GM19099 (cell line): ENCODE measurements around the gene TRIM47.

Experiments used
- POLR2A ChIP-seq: IDR thresholded peaks from 3 replicates; pipeline ENCODE4 v1.6.1; 2011; ENCODE audit warnings: low read depth; ENCODE audit not compliant: insufficient read length; ENCODE audit errors: extremely low read depth

TRIM47 gene

GRCh38 chr17:75834928-75835653 lies 43.3 kb downstream of the TRIM47 start:
- TF ChIP-seq POLR2A, result no peak

- no peak for TF ChIP-seq POLR2A
Observed at GRCh38 chr17:75834279-75834920, 44.0 kb downstream of the TRIM47 start.

DNA sequence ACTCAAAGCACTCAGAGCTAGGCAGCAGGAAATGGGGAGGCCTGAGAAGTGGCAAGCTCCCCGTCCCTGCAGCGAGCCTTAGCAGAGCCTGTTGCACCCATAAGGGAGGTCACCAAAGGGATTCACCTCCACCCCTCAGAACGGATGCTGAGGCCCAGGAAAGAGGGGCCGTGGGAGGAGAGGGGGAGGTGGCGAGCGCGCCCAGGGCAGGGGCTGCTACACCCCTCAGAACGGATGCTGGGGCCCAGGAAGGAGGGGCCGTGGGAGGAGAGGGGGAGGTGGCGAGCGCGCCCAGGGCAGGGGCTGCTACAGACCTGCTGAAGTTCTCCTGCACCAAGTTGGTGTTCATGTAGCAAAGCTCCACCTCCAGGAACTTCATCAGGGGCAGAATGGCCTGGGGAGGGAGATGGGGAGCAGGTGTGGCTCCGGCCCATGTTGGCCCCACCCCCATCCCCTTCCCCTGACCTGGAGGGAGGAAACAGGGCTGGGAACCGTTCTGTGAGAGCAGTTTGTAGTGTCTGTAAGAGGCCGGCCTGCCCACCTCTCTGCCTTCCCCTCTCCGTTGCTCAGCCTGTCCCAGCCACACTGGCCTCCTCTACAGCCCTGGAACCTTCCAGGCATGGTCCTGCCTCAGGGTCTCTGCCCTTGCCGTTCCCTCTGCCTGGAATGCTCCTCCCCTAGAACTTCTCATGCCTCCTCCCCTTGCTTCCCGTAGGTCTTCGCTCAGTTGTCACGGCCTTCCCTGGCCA lies 45.6 kb downstream of the TRIM47 start:
- TF ChIP-seq POLR2A, result no peak

DNA sequence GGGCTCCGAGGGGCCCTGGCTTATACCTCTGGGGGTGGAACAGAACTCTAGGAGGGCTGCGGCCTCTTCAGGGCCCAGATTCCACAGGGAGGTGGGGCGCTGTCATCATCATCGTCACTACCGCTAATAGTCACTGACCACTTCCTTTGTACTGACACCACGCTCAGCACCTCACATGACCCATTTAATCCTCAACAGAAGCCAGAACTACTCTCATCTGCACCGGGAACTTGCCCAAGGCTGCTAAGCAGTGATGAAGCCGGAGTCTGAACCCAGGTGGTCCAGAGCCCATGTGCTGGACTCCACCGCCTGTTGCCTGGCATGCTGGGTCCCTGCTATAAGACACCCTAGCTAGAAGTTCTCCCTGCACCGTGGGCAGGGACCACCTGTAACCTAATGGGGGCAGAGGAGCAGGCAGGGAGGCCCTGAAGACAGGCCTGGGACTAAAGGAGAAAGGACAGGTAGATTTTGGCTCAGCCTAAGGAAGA lies 46.2 kb downstream of the TRIM47 start:
- no peak for TF ChIP-seq POLR2A

GRCh38 chr17:75831032-75831571 lies 47.3 kb downstream of the TRIM47 start:
- no peak for TF ChIP-seq POLR2A

GRCh38 chr17:75830164-75831031 lies 48.0 kb downstream of the TRIM47 start:
- TF ChIP-seq POLR2A, result no peak

GRCh38 chr17:75829747-75830146 lies 48.6 kb downstream of the TRIM47 start:
- no peak for TF ChIP-seq POLR2A

DNA sequence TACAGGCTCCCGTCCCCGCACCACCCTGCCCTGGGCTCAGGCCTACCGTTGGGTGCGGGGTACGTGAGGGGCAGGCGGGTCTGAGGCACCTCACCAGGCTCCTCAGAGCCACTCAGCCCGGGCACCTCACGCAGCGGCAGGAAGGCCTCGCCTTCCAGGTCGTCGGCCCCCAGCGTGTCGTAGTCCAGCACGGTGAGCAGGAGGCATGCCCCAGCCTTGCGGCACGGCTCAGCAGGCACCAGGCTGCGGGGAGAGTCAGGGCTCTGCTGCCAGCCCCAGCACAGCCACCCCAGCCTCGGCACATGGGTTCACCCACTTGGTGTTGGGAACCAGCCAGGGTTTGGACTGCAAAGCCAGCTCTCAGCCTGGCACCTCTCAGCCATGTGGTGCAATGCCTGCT lies 49.6 kb downstream of the TRIM47 start:
- no peak for TF ChIP-seq POLR2A

DNA sequence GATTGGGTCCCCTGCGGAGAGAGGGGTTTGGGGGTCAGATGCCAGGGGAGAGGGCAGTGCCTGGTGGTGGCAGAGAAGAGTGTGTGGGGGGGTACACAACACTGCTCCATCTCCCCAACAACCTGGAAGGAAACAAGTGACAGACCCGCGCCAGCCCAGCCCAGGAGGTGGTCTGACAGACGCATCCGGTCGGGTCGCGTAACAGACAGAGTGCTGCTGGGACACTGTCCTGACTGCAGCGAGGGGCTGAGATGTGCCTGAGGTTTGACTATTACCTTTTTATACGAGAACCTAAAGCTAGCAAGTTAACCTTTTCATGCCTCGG lies 50.3 kb downstream of the TRIM47 start:
- no peak for TF ChIP-seq POLR2A

DNA sequence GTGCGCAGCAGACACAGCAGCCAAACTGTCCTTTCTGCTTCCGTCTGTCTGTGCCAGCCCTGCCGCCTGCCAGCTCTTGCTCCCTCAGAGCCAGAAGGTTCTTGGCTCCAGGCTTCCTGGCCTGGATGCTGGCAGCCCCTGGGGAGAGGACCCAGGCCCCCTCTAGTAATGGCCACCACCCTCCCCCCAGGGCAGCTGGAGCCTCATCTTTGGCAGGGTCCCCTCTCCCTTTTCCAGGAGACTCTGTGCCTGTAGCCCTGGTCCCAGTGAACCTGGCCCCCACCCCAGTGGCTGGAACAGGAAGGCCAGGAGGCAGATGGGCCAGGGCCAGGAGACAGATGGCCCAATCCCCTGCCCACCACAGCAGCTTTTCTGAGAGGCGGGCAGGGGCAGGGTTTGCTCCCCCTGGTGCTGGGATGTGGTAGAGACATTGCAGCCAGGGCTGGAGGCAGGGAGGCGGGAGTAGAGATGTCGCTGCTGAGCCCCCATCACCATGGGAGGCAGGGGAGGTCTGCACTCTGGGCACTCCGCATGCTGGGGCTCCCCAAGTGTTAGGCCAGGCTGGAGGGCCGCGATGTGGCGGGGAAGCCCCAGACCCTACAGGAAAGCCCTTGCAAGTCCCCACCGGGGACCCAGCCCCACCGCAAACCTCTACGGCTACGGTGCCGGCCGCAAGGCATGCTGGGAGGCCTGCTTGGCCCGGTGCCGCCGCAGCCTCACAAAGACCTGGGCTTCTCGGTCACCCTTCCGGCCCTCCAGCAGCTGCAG lies 50.9 kb downstream of the TRIM47 start:
- TF ChIP-seq POLR2A, result no peak

DNA sequence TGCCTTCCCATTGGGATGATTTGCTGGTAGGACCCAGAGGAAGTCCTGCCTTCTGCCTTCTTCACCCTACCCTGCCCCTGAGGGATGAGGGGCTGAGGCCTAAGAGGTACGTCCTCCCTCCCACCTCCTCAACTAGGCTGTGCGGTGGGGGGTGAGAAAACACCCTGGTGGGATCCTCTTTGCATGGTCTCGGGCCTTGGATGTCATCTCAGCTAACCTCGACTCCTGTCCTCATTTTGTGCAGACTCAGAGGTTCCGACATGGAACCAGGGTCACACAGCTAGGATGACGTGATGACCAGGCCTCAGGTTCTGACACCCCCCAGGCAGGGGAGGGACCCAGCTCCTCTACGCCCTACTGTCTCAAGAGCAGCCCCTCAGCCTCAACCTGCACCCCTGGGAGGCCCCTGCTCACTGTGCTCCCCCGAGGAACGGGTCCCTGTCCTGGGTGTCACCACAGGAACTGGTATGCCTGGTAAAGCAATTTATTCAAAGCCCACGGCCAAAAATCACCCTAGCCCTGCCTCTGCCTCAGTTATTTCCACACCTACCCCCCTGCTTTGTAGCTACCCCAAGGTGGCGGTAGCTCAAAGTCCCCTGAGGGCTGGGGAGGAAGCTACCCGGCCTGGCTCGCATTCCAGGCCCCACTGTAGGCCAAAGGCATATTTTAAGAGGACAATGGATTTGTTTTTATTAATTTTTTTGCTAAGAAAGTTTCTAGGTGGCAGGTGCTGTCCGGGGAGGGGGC lies 51.6 kb downstream of the TRIM47 start:
- no peak for TF ChIP-seq POLR2A

- TF ChIP-seq POLR2A, result no peak
Observed at GRCh38 chr17:75825748-75826370, 52.5 kb downstream of the TRIM47 start.

DNA sequence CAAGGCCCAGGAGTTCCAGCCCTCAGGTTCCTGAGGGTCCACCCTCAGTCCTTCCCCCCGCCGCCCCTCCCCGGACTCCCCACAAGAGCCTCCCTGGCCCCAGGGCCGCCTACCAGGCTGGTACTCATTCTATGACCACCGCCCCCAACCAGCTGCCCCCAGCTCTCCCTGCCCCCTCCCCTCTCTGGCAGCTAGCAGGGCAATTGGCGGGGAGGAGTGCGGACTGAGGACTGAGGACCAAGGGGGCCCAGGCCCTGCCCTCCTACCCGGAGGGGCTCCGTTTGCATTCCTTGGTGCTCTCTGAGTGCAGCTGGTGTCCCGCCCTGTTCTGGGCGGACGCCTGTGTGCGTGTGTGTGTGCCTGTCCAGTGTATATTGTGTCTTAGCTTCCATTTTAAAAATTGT lies 53.2 kb downstream of the TRIM47 start:
- no peak for TF ChIP-seq POLR2A
